Measurements from ENCODE around the gene KRT20.

GRCh38 chr17:40903129-40903847 lies 18.2 kb upstream of the KRT20 start:
- TF ChIP-seq CTCF (optimal IDR thresholded peaks at IDR 0.05 in 1 of 3, IDR thresholded peaks at IDR 0.05 in 1 of 3, conservative IDR thresholded peaks at IDR 0.05 in 1 of 3; ENCODE audit: extremely low read depth in 1 of 3, insufficient read depth in 2 of 3, low read length in 3 of 3) (no peak), EZH2 (IDR thresholded peaks at IDR 0.05; ENCODE audit: low read length) (no peak)

Data from keratinocyte (primary cell).